GM12864 (cell line): ENCODE results near the gene RNH1.

ENCODE experiments used
- DNase-seq: peaks from one replicate; pipeline ENCODE4 v3.0.0-alpha.2; 2011; ENCODE audit warnings: low read depth
- H3K4me3 ChIP-seq: 2 replicates; pipeline ENCODE4 v1.5.1; 2011; ENCODE audit warnings: mild to moderate bottlenecking, low read depth, low read length, control low read depth
- CTCF ChIP-seq: IDR thresholded peaks from 2 replicates; pipeline ENCODE4 v1.5.1; 2011; ENCODE audit warnings: low read depth, mild to moderate bottlenecking, moderate library complexity, low read length, control low read depth, inconsistent platforms; ENCODE audit errors: missing control alignments

The RNH1 gene

GRCh38 chr11:506995-507726 lies at the start of gene RNH1:
RNH1 (minus strand) TSS chr11:507242; CDS start chr11:502162, 5,080 bp downstream.
- no peak for TF ChIP-seq CTCF
- DNase-seq, result peak; percentile 65
- peak within 1 kb of the TSS; percentile 68 for H3K4me3 ChIP-seq

- no peak overlapping the region for H3K4me3 ChIP-seq
- DNase-seq, result no peak
- no peak for TF ChIP-seq CTCF
Measured at GRCh38 chr11:555780-556661, 49.0 kb upstream of the RNH1 start.

- peak overlapping the region; percentile 9; the same call in 1 of the 2 replicates for H3K4me3 ChIP-seq
- DNase-seq, result no peak
- TF ChIP-seq CTCF, result no peak
Measured at GRCh38 chr11:555227-555779, 48.3 kb upstream of the RNH1 start.

GRCh38 chr11:554428-555226 lies 47.6 kb upstream of the RNH1 start:
- TF ChIP-seq CTCF, result peak; percentile 71
- peak overlapping the region; percentile 46 for H3K4me3 ChIP-seq
- peak; percentile 49 for DNase-seq

GRCh38 chr11:553988-554340 lies 46.9 kb upstream of the RNH1 start:
- H3K4me3 ChIP-seq, result no peak overlapping the region
- no peak for DNase-seq
- TF ChIP-seq CTCF, result no peak
